Activated CD4-positive, alpha-beta T cell treated with anti-CD3 and anti-CD28 coated beads, Interleukin-2, amount 10 ng/mL, durations not matched to agents 7 days and 5 days (primary cell): ENCODE data around the gene ZNF326. TPM values are rescaled to one million over a fixed set of nuclear protein-coding genes. Genes with fewer than 3 reads are reported as not detected.

Source experiments
- CTCF ChIA-PET: fragments of 350-600 bp; sonication (Branson Sonifier 250); formaldehyde crosslinking; loops from one replicate; lab custom pipeline; 2021; ENCODE audit warnings: antibody characterized with exemption; lab: Charles Lee
- POLR2A ChIA-PET: fragments of 350-600 bp; sonication (Branson Sonifier 250); formaldehyde crosslinking; loops from one replicate; lab custom pipeline; 2021; ENCODE audit warnings: antibody characterized with exemption; lab: Charles Lee
- DNase-seq: peaks from one replicate; pipeline ENCODE4 v3.0.0-alpha.2; 2020
- H3K27ac Mint-ChIP-seq: one replicate; pipeline ENCODE4 v1.8.0; 2021; ENCODE audit warnings: mild to moderate bottlenecking, moderate library complexity, mixed read lengths
- H3K27me3 Mint-ChIP-seq: one replicate; pipeline ENCODE4 v1.8.0; 2021; ENCODE audit warnings: mixed read lengths
- H3K36me3 Mint-ChIP-seq: one replicate; pipeline ENCODE4 v1.8.0; 2021; ENCODE audit warnings: low read depth, mixed read lengths
- H3K4me1 Mint-ChIP-seq: one replicate; pipeline ENCODE4 v1.8.0; 2021; ENCODE audit warnings: mixed read lengths
- H3K4me3 Mint-ChIP-seq: one replicate; pipeline ENCODE4 v1.8.0; 2021; ENCODE audit warnings: mild to moderate bottlenecking, moderate library complexity, mixed read lengths
- H3K9me3 Mint-ChIP-seq: one replicate; pipeline ENCODE4 v1.8.0; 2021; ENCODE audit warnings: mixed read lengths
- total RNA-seq, 2 experiments: library from RNA; stranded (reverse); gene quantifications; one replicate each; pipeline ENCODE4 v1.2.3, GENCODE V29; 2021

ZNF326 gene
- 10 to 100 TPM; 16.6 to 18.5 TPM for total RNA-seq

- Mint-ChIP-seq H3K27me3 (peaks cover 15% of the 10 kb centered on the region), H3K4me3 (peak within 1 kb of the TSS; percentile 99), H3K27ac (peak within 1 kb of the TSS; percentile 94), H3K9me3 (no peaks in the 10 kb centered on the region), H3K36me3 (peaks cover 13% of the 10 kb centered on the region), H3K4me1 (peaks cover 33% of the 10 kb centered on the region)
- POLR2A ChIA-PET: no interaction called here
- DNase-seq: peak; percentile 92
- CTCF ChIA-PET: no interaction called here
Observed at GRCh38 chr1:89994805-89995597, at the start of gene ZNF326. ZNF326 (plus strand) TSS chr1:89995110; CDS start chr1:89995258, 148 bp downstream.

- no peak overlapping the region for H3K27ac Mint-ChIP-seq
- no peaks in the 10 kb centered on the region for H3K4me1 Mint-ChIP-seq
- peaks cover 3% of the 10 kb centered on the region for H3K9me3 Mint-ChIP-seq
- peaks cover 3% of the 10 kb centered on the region for H3K36me3 Mint-ChIP-seq
- no peak for DNase-seq
- ChIA-PET POLR2A (no interaction called here), CTCF (interaction anchor here (1.3 kb wide), 1 partner anchor 103 kb away, joined by 3 read pairs; no protein-coding TSS in a partner anchor)
- no peak overlapping the region for H3K4me3 Mint-ChIP-seq
- no peaks in the 10 kb centered on the region for H3K27me3 Mint-ChIP-seq
Observed at GRCh38 chr1:89945852-89946476, 48.9 kb upstream of the ZNF326 start.

- H3K9me3 Mint-ChIP-seq: peaks cover 3% of the 10 kb centered on the region
- H3K4me3 Mint-ChIP-seq: no peak overlapping the region
- no peak overlapping the region for H3K27ac Mint-ChIP-seq
- H3K36me3 Mint-ChIP-seq: peaks cover 3% of the 10 kb centered on the region
- ChIA-PET CTCF (interaction anchor here (0.6 to 1.3 kb wide), 2 partner anchors 36 to 104 kb away, joined by 3 read pairs; no protein-coding TSS in a partner anchor), POLR2A (no interaction called here)
- H3K4me1 Mint-ChIP-seq: no peaks in the 10 kb centered on the region
- H3K27me3 Mint-ChIP-seq: no peaks in the 10 kb centered on the region
- no peak for DNase-seq
Observed at GRCh38 chr1:89946532-89946931, 48.4 kb upstream of the ZNF326 start.

- peaks cover 3% of the 10 kb centered on the region for H3K9me3 Mint-ChIP-seq
- H3K36me3 Mint-ChIP-seq: peaks cover 3% of the 10 kb centered on the region
- no peak overlapping the region for H3K4me3 Mint-ChIP-seq
- POLR2A ChIA-PET: no interaction called here
- DNase-seq: no peak
- H3K27me3 Mint-ChIP-seq: no peaks in the 10 kb centered on the region
- CTCF ChIA-PET: interaction anchor here (0.6 to 1.5 kb wide), 4 partner anchors 28 to 909 kb away, joined by 3 to 4 read pairs (median 3); no protein-coding TSS in a partner anchor
- peaks cover 13% of the 10 kb centered on the region for H3K4me1 Mint-ChIP-seq
- H3K27ac Mint-ChIP-seq: no peak overlapping the region
Observed at GRCh38 chr1:89948722-89949345, 46.1 kb upstream of the ZNF326 start.

GRCh38 chr1:89949991-89950624 is 44.8 kb upstream of the ZNF326 start:
- ChIA-PET POLR2A (interaction anchor here (0.6 kb wide), 1 partner anchor 218 kb away, joined by 4 read pairs; no protein-coding TSS in a partner anchor), CTCF (no interaction called here)
- no peak overlapping the region for H3K4me3 Mint-ChIP-seq
- peaks cover 3% of the 10 kb centered on the region for H3K9me3 Mint-ChIP-seq
- no peak overlapping the region for H3K27ac Mint-ChIP-seq
- H3K36me3 Mint-ChIP-seq: peaks cover 3% of the 10 kb centered on the region
- H3K4me1 Mint-ChIP-seq: peaks cover 21% of the 10 kb centered on the region
- no peak for DNase-seq
- H3K27me3 Mint-ChIP-seq: no peaks in the 10 kb centered on the region

- peaks cover 3% of the 10 kb centered on the region for H3K36me3 Mint-ChIP-seq
- peaks cover 27% of the 10 kb centered on the region for H3K4me1 Mint-ChIP-seq
- peaks cover 3% of the 10 kb centered on the region for H3K9me3 Mint-ChIP-seq
- no peak for DNase-seq
- POLR2A ChIA-PET: interaction anchor here (0.6 kb wide), 1 partner anchor 219 kb away, joined by 4 read pairs; no protein-coding TSS in a partner anchor
- H3K27ac Mint-ChIP-seq: no peak overlapping the region
- no peak overlapping the region for H3K4me3 Mint-ChIP-seq
- H3K27me3 Mint-ChIP-seq: no peaks in the 10 kb centered on the region
- CTCF ChIA-PET: interaction anchor here (0.5 kb wide), 1 partner anchor 23 kb away, joined by 5 read pairs; no protein-coding TSS in a partner anchor
Observed at GRCh38 chr1:89950703-89951102, 44.2 kb upstream of the ZNF326 start.

- H3K9me3 Mint-ChIP-seq: peaks cover 3% of the 10 kb centered on the region
- peaks cover 34% of the 10 kb centered on the region for H3K4me1 Mint-ChIP-seq
- no peaks in the 10 kb centered on the region for H3K27me3 Mint-ChIP-seq
- H3K4me3 Mint-ChIP-seq: no peak overlapping the region
- DNase-seq: no peak
- ChIA-PET CTCF (no interaction called here), POLR2A (interaction anchor here (0.7 kb wide), 1 partner anchor 62 kb away, joined by 3 read pairs; no protein-coding TSS in a partner anchor)
- H3K27ac Mint-ChIP-seq: no peak overlapping the region
- H3K36me3 Mint-ChIP-seq: peaks cover 3% of the 10 kb centered on the region
Observed at GRCh38 chr1:89951766-89952604, 42.9 kb upstream of the ZNF326 start.

GRCh38 chr1:89952605-89953130 is 42.2 kb upstream of the ZNF326 start:
- H3K4me3 Mint-ChIP-seq: no peak overlapping the region

GRCh38 chr1:89953131-89953626 is 41.7 kb upstream of the ZNF326 start:
- peaks cover 46% of the 10 kb centered on the region for H3K4me1 Mint-ChIP-seq
- H3K4me3 Mint-ChIP-seq: no peak overlapping the region
- DNase-seq: peak; percentile 18
- H3K36me3 Mint-ChIP-seq: peaks cover 2% of the 10 kb centered on the region
- POLR2A ChIA-PET: no interaction called here
- H3K27me3 Mint-ChIP-seq: no peaks in the 10 kb centered on the region
- CTCF ChIA-PET: no interaction called here
- peaks cover under 1% of the 10 kb centered on the region for H3K9me3 Mint-ChIP-seq
- H3K27ac Mint-ChIP-seq: peak overlapping the region; percentile 63

More at GRCh38 chr1:89952605-89953130, 42.2 kb upstream of the ZNF326 start:
- ChIA-PET POLR2A (no interaction called here), CTCF (no interaction called here)
- peaks cover 3% of the 10 kb centered on the region for H3K9me3 Mint-ChIP-seq
- H3K27me3 Mint-ChIP-seq: no peaks in the 10 kb centered on the region
- peaks cover 41% of the 10 kb centered on the region for H3K4me1 Mint-ChIP-seq
- H3K36me3 Mint-ChIP-seq: peaks cover 3% of the 10 kb centered on the region
- H3K27ac Mint-ChIP-seq: no peak overlapping the region
- DNase-seq: no peak

GRCh38 chr1:89953929-89954328 is 41.0 kb upstream of the ZNF326 start:
- H3K4me1 Mint-ChIP-seq: peaks cover 54% of the 10 kb centered on the region
- no peak overlapping the region for H3K4me3 Mint-ChIP-seq
- H3K9me3 Mint-ChIP-seq: no peaks in the 10 kb centered on the region
- H3K36me3 Mint-ChIP-seq: peaks cover 4% of the 10 kb centered on the region
- no peak for DNase-seq
- peak overlapping the region; percentile 63 for H3K27ac Mint-ChIP-seq
- ChIA-PET POLR2A (no interaction called here), CTCF (interaction anchor here (1.7 kb wide), 1 partner anchor 10 kb away, joined by 6 read pairs; no protein-coding TSS in a partner anchor)
- no peaks in the 10 kb centered on the region for H3K27me3 Mint-ChIP-seq

GRCh38 chr1:89954401-89954800 is 40.5 kb upstream of the ZNF326 start:
- ChIA-PET CTCF (interaction anchor here (1.7 kb wide), 1 partner anchor 10 kb away, joined by 6 read pairs; no protein-coding TSS in a partner anchor), POLR2A (no interaction called here)
- no peak for DNase-seq
- Mint-ChIP-seq H3K36me3 (peaks cover 7% of the 10 kb centered on the region), H3K27ac (no peak overlapping the region), H3K27me3 (no peaks in the 10 kb centered on the region), H3K4me1 (peaks cover 58% of the 10 kb centered on the region), H3K9me3 (peaks cover 3% of the 10 kb centered on the region), H3K4me3 (no peak overlapping the region)
